GM21825 (cell line): Measurements from ENCODE around the gene STOM.

Experiments used
- ATAC-seq: cut with Tn5 transposase; IDR thresholded peaks from one replicate; pipeline ENCODE4 v1.9.1; 2021; ENCODE audit warnings: mild to moderate bottlenecking, moderate library complexity; ENCODE audit not compliant: unreplicated experiment

Gene STOM

GRCh38 chr9:121350993-121351561, 19.0 kb downstream of the STOM start:
- no peak for ATAC-seq

- ATAC-seq = no peak
Observed at GRCh38 chr9:121350036-121350435, 20.0 kb downstream of the STOM start.

GRCh38 chr9:121349009-121349408, 21.0 kb downstream of the STOM start:
- no peak for ATAC-seq

GRCh38 chr9:121348221-121348620, 21.8 kb downstream of the STOM start:
- no peak for ATAC-seq

GRCh38 chr9:121345070-121345469, 25.0 kb downstream of the STOM start:
- ATAC-seq = no peak

GRCh38 chr9:121344184-121344583, 25.9 kb downstream of the STOM start:
- ATAC-seq = no peak

- ATAC-seq = no peak
Observed at GRCh38 chr9:121340676-121341392, 29.2 kb downstream of the STOM start.

GRCh38 chr9:121339437-121339836, 30.6 kb downstream of the STOM start:
- no peak for ATAC-seq

- ATAC-seq = no peak
Observed at GRCh38 chr9:121336665-121337064, 33.4 kb downstream of the STOM start.

- ATAC-seq = no peak
Observed at GRCh38 chr9:121333950-121334773, 35.9 kb downstream of the STOM start.

GRCh38 chr9:121331992-121332685, 37.9 kb downstream of the STOM start:
- no peak for ATAC-seq

- ATAC-seq = no peak
Observed at GRCh38 chr9:121331549-121331948, 38.5 kb downstream of the STOM start.

GRCh38 chr9:121328876-121329681, 41.0 kb downstream of the STOM start:
- no peak for ATAC-seq

GRCh38 chr9:121328476-121328875, 41.6 kb downstream of the STOM start:
- no peak for ATAC-seq

GRCh38 chr9:121326901-121327613, 43.0 kb downstream of the STOM start:
- no peak for ATAC-seq

- ATAC-seq = no peak
Observed at GRCh38 chr9:121326130-121326838, 43.8 kb downstream of the STOM start.

GRCh38 chr9:121325387-121325786, 44.7 kb downstream of the STOM start:
- no peak for ATAC-seq

GRCh38 chr9:121324755-121325154, 45.3 kb downstream of the STOM start:
- ATAC-seq = no peak

- ATAC-seq = no peak
Observed at GRCh38 chr9:121324316-121324715, 45.7 kb downstream of the STOM start.
